BLaER1 treated with 17β-estradiol and CSF1 and Interleukin-3, amounts not matched to agents 10 nM and 100 nM (cell line): ENCODE data around the gene TMEM82.
A peak's percentile ranks its signal among the peaks of the same experiment; 100 is the strongest.

Experiments
- H3K27ac ChIP-seq, 11 experiments: shearing (Covaris generic); formaldehyde crosslinking; 2 replicates each; pipeline ENCODE4 v1.8.1; 2022
- H3K27me3 ChIP-seq, 11 experiments: shearing (Covaris generic); formaldehyde crosslinking; 2 replicates each; pipeline ENCODE4 v1.8.1; 2022
- H3K36me3 ChIP-seq, 11 experiments: shearing (Covaris generic); formaldehyde crosslinking; 2 replicates each; pipeline ENCODE4 v1.8.1; 2022
- H3K4me1 ChIP-seq, 10 experiments: shearing (Covaris generic); formaldehyde crosslinking; 2 replicates each; pipeline ENCODE4 v1.8.1; 2022
- H3K4me2 ChIP-seq, 11 experiments: shearing (Covaris generic); formaldehyde crosslinking; 2 replicates each; pipeline ENCODE4 v1.8.1; 2022
- H3K4me3 ChIP-seq, 10 experiments: shearing (Covaris generic); formaldehyde crosslinking; 2 replicates each; pipeline ENCODE4 v1.8.1; 2022
- H3K9ac ChIP-seq, 11 experiments: shearing (Covaris generic); formaldehyde crosslinking; 2 replicates each; pipeline ENCODE4 v1.8.1; 2022
- H3K9me3 ChIP-seq, 11 experiments: shearing (Covaris generic); formaldehyde crosslinking; replicated peaks in 1 of 11; 2 replicates each; pipeline ENCODE4 v1.8.1; 2022
- H4K20me1 ChIP-seq, 11 experiments: shearing (Covaris generic); formaldehyde crosslinking; 2 replicates each; pipeline ENCODE4 v1.8.1; 2022
- Cebpa-rat ChIP-seq, 11 experiments: shearing (Covaris generic); IDR thresholded peaks; 2 replicates each; pipeline ENCODE4 v1.8.1; 2022

TMEM82 gene

GRCh38 chr1:15703562-15703961 lies 38.7 kb upstream of the TMEM82 start:
- H3K9ac ChIP-seq = peak overlapping the region in 6 of 11 experiments; percentile 5 to 72 (median 48); a peak in 11 of 22 replicates
- H3K4me3 ChIP-seq = no peak overlapping the region
- H3K9me3 ChIP-seq = peaks cover 0 to 15% (median 0%) of the 10 kb centered on the region in 11 experiments; a peak in 4 of 22 replicates
- peak overlapping the region in 6 of 11 experiments; percentile 9 to 78 (median 53); a peak in 9 of 22 replicates for H3K27ac ChIP-seq
- H4K20me1 ChIP-seq = peaks cover 75 to 100% (median 95%) of the 10 kb centered on the region in 11 experiments
- peaks cover 18 to 54% (median 36%) of the 10 kb centered on the region in 11 experiments; a peak in 21 of 22 replicates for H3K36me3 ChIP-seq
- peaks cover 23 to 73% (median 28%) of the 10 kb centered on the region in 10 experiments for H3K4me1 ChIP-seq
- H3K27me3 ChIP-seq = no peaks in the 10 kb centered on the region
- TF ChIP-seq Cebpa-rat (IDR thresholded peaks at IDR 0.05) = no peak
- H3K4me2 ChIP-seq = peak overlapping the region in 5 of 11 experiments; percentile 1 to 96 (median 72); a peak in 8 of 22 replicates

- Histone ChIP-seq H3K9ac (no peak overlapping the region), H3K27ac (peak overlapping the region in 1 of 11 experiments; percentile 39; a peak in 1 of 22 replicates), H4K20me1 (peaks cover 84 to 100% (median 98%) of the 10 kb centered on the region in 11 experiments), H3K4me1 (peaks cover 18 to 65% (median 23%) of the 10 kb centered on the region in 10 experiments), H3K36me3 (peaks cover 18 to 61% (median 36%) of the 10 kb centered on the region in 11 experiments; a peak in 21 of 22 replicates), H3K27me3 (no peaks in the 10 kb centered on the region), H3K9me3 (peaks cover 0 to 15% (median 0%) of the 10 kb centered on the region in 11 experiments; a peak in 4 of 22 replicates), H3K4me2 (peak overlapping the region in 2 of 11 experiments; percentile 16 to 96; a peak in 3 of 22 replicates), H3K4me3 (no peak overlapping the region)
- no peak for TF ChIP-seq Cebpa-rat (IDR thresholded peaks at IDR 0.05)
Observed at GRCh38 chr1:15704526-15705183, 37.6 kb upstream of the TMEM82 start.

GRCh38 chr1:15705184-15705566 lies 37.1 kb upstream of the TMEM82 start:
- no peak for TF ChIP-seq Cebpa-rat (IDR thresholded peaks at IDR 0.05)
- Histone ChIP-seq H3K9ac (no peak overlapping the region), H3K36me3 (peaks cover 18 to 66% (median 35%) of the 10 kb centered on the region in 11 experiments; a peak in 21 of 22 replicates), H4K20me1 (peaks cover 82 to 100% (median 98%) of the 10 kb centered on the region in 11 experiments), H3K9me3 (peaks cover 0 to 15% (median 0%) of the 10 kb centered on the region in 11 experiments; a peak in 4 of 22 replicates), H3K27ac (no peak overlapping the region), H3K4me3 (no peak overlapping the region), H3K27me3 (no peaks in the 10 kb centered on the region), H3K4me1 (peaks cover 12 to 60% (median 18%) of the 10 kb centered on the region in 10 experiments), H3K4me2 (no peak overlapping the region)

GRCh38 chr1:15706751-15707150 lies 35.5 kb upstream of the TMEM82 start:
- Histone ChIP-seq H3K4me1 (peaks cover 6 to 47% (median 12%) of the 10 kb centered on the region in 10 experiments; a peak in 15 of 20 replicates), H3K27me3 (no peaks in the 10 kb centered on the region), H3K9me3 (peaks cover 0 to 15% (median 0%) of the 10 kb centered on the region in 11 experiments; a peak in 4 of 22 replicates), H4K20me1 (peaks cover 86 to 100% (median 98%) of the 10 kb centered on the region in 11 experiments), H3K9ac (no peak overlapping the region), H3K4me3 (no peak overlapping the region), H3K27ac (no peak overlapping the region), H3K4me2 (peak overlapping the region in 2 of 11 experiments; percentile 0 to 2; a peak in 1 of 22 replicates), H3K36me3 (peaks cover 18 to 57% (median 33%) of the 10 kb centered on the region in 11 experiments; a peak in 21 of 22 replicates)
- TF ChIP-seq Cebpa-rat (IDR thresholded peaks at IDR 0.05) = no peak

GRCh38 chr1:15707239-15707925 lies 34.9 kb upstream of the TMEM82 start:
- H3K27ac ChIP-seq = no peak overlapping the region; a peak in 1 of 22 replicates

GRCh38 chr1:15708486-15709137 lies 33.7 kb upstream of the TMEM82 start:
- TF ChIP-seq Cebpa-rat (IDR thresholded peaks at IDR 0.05) = no peak
- peaks cover 87 to 100% (median 97%) of the 10 kb centered on the region in 11 experiments for H4K20me1 ChIP-seq
- H3K4me3 ChIP-seq = no peak overlapping the region

More at GRCh38 chr1:15707239-15707925, 34.9 kb upstream of the TMEM82 start:
- Histone ChIP-seq H3K4me2 (peak overlapping the region in 5 of 11 experiments; percentile 0 to 15 (median 5); a peak in 2 of 22 replicates), H4K20me1 (peaks cover 87 to 100% (median 97%) of the 10 kb centered on the region in 11 experiments), H3K9ac (no peak overlapping the region), H3K4me3 (no peak overlapping the region), H3K27me3 (no peaks in the 10 kb centered on the region), H3K9me3 (peaks cover 0 to 15% (median 0%) of the 10 kb centered on the region in 11 experiments; a peak in 4 of 22 replicates), H3K36me3 (peaks cover 18 to 51% (median 29%) of the 10 kb centered on the region in 11 experiments; a peak in 21 of 22 replicates), H3K4me1 (peaks cover 6 to 41% (median 12%) of the 10 kb centered on the region in 10 experiments; a peak in 15 of 20 replicates)
- TF ChIP-seq Cebpa-rat (IDR thresholded peaks at IDR 0.05) = no peak

GRCh38 chr1:15709226-15709625 lies 33.1 kb upstream of the TMEM82 start:
- H3K4me2 ChIP-seq = no peak overlapping the region
- H3K27ac ChIP-seq = no peak overlapping the region
- H3K27me3 ChIP-seq = no peaks in the 10 kb centered on the region
- no peak overlapping the region for H3K4me3 ChIP-seq
- no peak for TF ChIP-seq Cebpa-rat (IDR thresholded peaks at IDR 0.05)
- peaks cover 0 to 15% (median 0%) of the 10 kb centered on the region in 11 experiments; a peak in 4 of 22 replicates for H3K9me3 ChIP-seq
- H3K9ac ChIP-seq = no peak overlapping the region
- peaks cover 0 to 23% (median 3%) of the 10 kb centered on the region in 10 experiments; a peak in 8 of 20 replicates for H3K4me1 ChIP-seq
- peaks cover 89 to 100% (median 99%) of the 10 kb centered on the region in 11 experiments for H4K20me1 ChIP-seq
- H3K36me3 ChIP-seq = peaks cover 18 to 60% (median 27%) of the 10 kb centered on the region in 11 experiments; a peak in 21 of 22 replicates

More at GRCh38 chr1:15708486-15709137, 33.7 kb upstream of the TMEM82 start:
- H3K9me3 ChIP-seq = peaks cover 0 to 15% (median 0%) of the 10 kb centered on the region in 11 experiments; a peak in 4 of 22 replicates
- H3K27ac ChIP-seq = no peak overlapping the region
- peaks cover 2 to 29% (median 5%) of the 10 kb centered on the region in 10 experiments; a peak in 14 of 20 replicates for H3K4me1 ChIP-seq
- H3K9ac ChIP-seq = no peak overlapping the region
- no peak overlapping the region for H3K4me2 ChIP-seq
- H3K27me3 ChIP-seq = no peaks in the 10 kb centered on the region
- peaks cover 18 to 56% (median 27%) of the 10 kb centered on the region in 11 experiments; a peak in 21 of 22 replicates for H3K36me3 ChIP-seq

- Histone ChIP-seq H3K9me3 (peaks cover 0 to 8% (median 0%) of the 10 kb centered on the region in 11 experiments; a peak in 4 of 22 replicates), H3K27ac (no peak overlapping the region), H3K9ac (no peak overlapping the region), H3K4me3 (no peak overlapping the region), H3K4me1 (peaks cover 0 to 9% (median 2%) of the 10 kb centered on the region in 10 experiments; a peak in 5 of 20 replicates), H3K4me2 (no peak overlapping the region), H3K27me3 (no peaks in the 10 kb centered on the region), H4K20me1 (peaks cover 89 to 100% (median 99%) of the 10 kb centered on the region in 11 experiments), H3K36me3 (peaks cover 16 to 63% (median 30%) of the 10 kb centered on the region in 11 experiments)
- no peak for TF ChIP-seq Cebpa-rat (IDR thresholded peaks at IDR 0.05)
Observed at GRCh38 chr1:15712168-15712567, 30.1 kb upstream of the TMEM82 start.
